SK-N-SH (cell line): Measurements from ENCODE around the gene CIBAR2. TPM values are rescaled to one million over a fixed set of nuclear protein-coding genes. Genes with fewer than 3 reads are reported as not detected.

Source experiments
- CTCF ChIA-PET: fragments of 300-600, 350-600 bp; formaldehyde crosslinking; extraction: SDS; loops from one replicate; lab custom pipeline; 2021; lab: Yijun Ruan, JAX
- POLR2A ChIA-PET: fragments of 350-600 bp; sonication (Branson Sonifier 250); formaldehyde crosslinking; extraction: SDS; loops from one replicate; lab custom pipeline; 2020; ENCODE audit warnings: antibody characterized with exemption, inconsistent platforms; lab: Yijun Ruan, JAX
- DNase-seq: peaks from one replicate; pipeline ENCODE4 v3.0.0; 2012
- H2AFZ ChIP-seq: fragments of 200-600 bp; sonication (generic); 2 replicates; pipeline ENCODE4 v1.8.1; 2016; ENCODE audit warnings: antibody characterized with exemption, mild to moderate bottlenecking, low read depth
- H3F3A ChIP-seq: fragments of 200-600 bp; sonication (generic); replicated peaks from 2 replicates; pipeline ENCODE3; 2016; ENCODE audit warnings: antibody characterized with exemption, mild to moderate bottlenecking; ENCODE audit not compliant: insufficient read depth
- H3K27ac ChIP-seq, 2 experiments: fragments of 200-500 bp in 1 of 2; fragments of 200-600 bp in 1 of 2; sonication (Bioruptor generic) in 1 of 2; sonication (generic), shearing (Covaris generic) in 1 of 2; 2 replicates each; pipeline versions ENCODE4 v1.5.1 to v1.6.1; 2014 to 2016; ENCODE audit warnings: low read depth in 2 of 2, inconsistent platforms in 1 of 2, low read length in 1 of 2, mild to moderate bottlenecking in 1 of 2, mixed read lengths in 1 of 2
- H3K27me3 ChIP-seq: fragments of 200-600 bp; sonication (generic), shearing (Covaris generic); 2 replicates; pipeline ENCODE4 v1.6.1; 2016; ENCODE audit warnings: mixed run types; ENCODE audit not compliant: insufficient read depth
- H3K36me3 ChIP-seq, 2 experiments: fragments of 200-500 bp in 1 of 2; fragments of 200-600 bp in 1 of 2; sonication (Bioruptor generic) in 1 of 2; sonication (generic) in 1 of 2; replicated peaks in 1 of 2; 2 replicates each; pipeline versions ENCODE3 to v1.5.1; 2014 to 2016; ENCODE audit warnings: low read length in 1 of 2, mild to moderate bottlenecking in 1 of 2; ENCODE audit not compliant: insufficient read depth in 2 of 2, control insufficient read depth in 1 of 2
- H3K4me1 ChIP-seq, 2 experiments: fragments of 200-500 bp in 1 of 2; fragments of 200-600 bp in 1 of 2; sonication (Bioruptor generic) in 1 of 2; sonication (generic), shearing (Covaris generic) in 1 of 2; 2 replicates each; pipeline versions ENCODE4 v1.5.1 to v1.6.1; 2014 to 2016; ENCODE audit warnings: low read depth in 1 of 2, low read length in 1 of 2, mixed run types in 1 of 2; ENCODE audit not compliant: insufficient read depth in 2 of 2, control insufficient read depth in 1 of 2
- H3K4me2 ChIP-seq: fragments of 200-600 bp; sonication (generic), shearing (Covaris generic); 2 replicates; pipeline ENCODE4 v1.6.1; 2017; ENCODE audit warnings: mixed run types
- H3K4me3 ChIP-seq, 2 experiments: fragments of 200-500 bp in 1 of 2; fragments of 200-600 bp in 1 of 2; sonication (Bioruptor generic) in 1 of 2; sonication (generic), shearing (Covaris generic) in 1 of 2; 2 replicates each; pipeline versions ENCODE4 v1.5.1 to v1.8.1; 2014 to 2016; ENCODE audit warnings: low read depth in 2 of 2, inconsistent platforms in 1 of 2, low read length in 1 of 2, mild to moderate bottlenecking in 1 of 2, mixed read lengths in 1 of 2, moderate library complexity in 1 of 2
- H3K79me2 ChIP-seq: fragments of 200-600 bp; sonication (generic); 2 replicates; pipeline ENCODE4 v1.8.1; 2017; ENCODE audit warnings: mild to moderate bottlenecking; ENCODE audit not compliant: insufficient read depth
- H3K9ac ChIP-seq: fragments of 200-600 bp; sonication (generic); 2 replicates; pipeline ENCODE4 v1.6.1; 2017; ENCODE audit warnings: mixed run types
- H3K9me2 ChIP-seq: fragments of 200-600 bp; sonication (generic); 2 replicates; pipeline ENCODE4 v1.6.1; 2017; ENCODE audit warnings: mixed run types
- H3K9me3 ChIP-seq: fragments of 200-600 bp; sonication (generic); 2 replicates; pipeline ENCODE4 v1.6.1; 2017; ENCODE audit warnings: mixed run types, mild to moderate bottlenecking, moderate library complexity
- H4K20me1 ChIP-seq: fragments of 200-600 bp; sonication (generic); 2 replicates; pipeline ENCODE4 v1.6.1; 2017; ENCODE audit warnings: mild to moderate bottlenecking, mixed run types; ENCODE audit not compliant: insufficient read depth
- CHD2 ChIP-seq: fragments of 150-350 bp; IDR thresholded peaks from 2 replicates; pipeline ENCODE4 v1.6.1; 2018; ENCODE audit warnings: low read length; ENCODE audit not compliant: partially characterized antibody
- EP300 ChIP-seq, 2 experiments: IDR thresholded peaks; 2 replicates each; pipeline versions ENCODE4 v1.4.0 to v1.6.1; 2012; ENCODE audit warnings: borderline replicate concordance in 1 of 2, low read depth in 1 of 2, low read length in 1 of 2
- FOSL2 ChIP-seq: IDR thresholded peaks from 2 replicates; pipeline ENCODE4 v1.4.0; 2012; ENCODE audit warnings: low read depth, mild to moderate bottlenecking, moderate library complexity, borderline replicate concordance
- FOXM1 ChIP-seq: IDR thresholded peaks from 2 replicates; pipeline ENCODE4 v1.4.0; 2012; ENCODE audit warnings: low read depth, mild to moderate bottlenecking
- GATA2 ChIP-seq: sonication (generic); formaldehyde crosslinking; IDR thresholded peaks from 2 replicates; pipeline ENCODE4 v1.5.0; 2020; ENCODE audit warnings: mild to moderate bottlenecking, missing genetic modification reagents
- JUND ChIP-seq: IDR thresholded peaks from 2 replicates; pipeline ENCODE4 v1.4.0; 2012
- NFIC ChIP-seq: IDR thresholded peaks from 2 replicates; pipeline ENCODE4 v1.4.0; 2012; ENCODE audit warnings: borderline replicate concordance
- POLR2AphosphoS5 ChIP-seq: IDR thresholded peaks from 2 replicates; pipeline ENCODE4 v1.6.1; 2012; ENCODE audit warnings: low read depth, low read length
- RXRA ChIP-seq: IDR thresholded peaks from 2 replicates; pipeline ENCODE4 v1.4.0; 2012; ENCODE audit warnings: low read depth, mild to moderate bottlenecking, borderline replicate concordance
- SMC3 ChIP-seq: IDR thresholded peaks from 2 replicates; pipeline ENCODE4 v1.6.1; 2012; ENCODE audit warnings: low read depth, low read length, improper control_type of control experiment
- TCF12 ChIP-seq: IDR thresholded peaks from 2 replicates; pipeline ENCODE4 v1.4.0; 2012
- TEAD4 ChIP-seq: IDR thresholded peaks from 2 replicates; pipeline ENCODE4 v1.4.0; 2012; ENCODE audit warnings: mild to moderate bottlenecking, borderline replicate concordance; ENCODE audit not compliant: insufficient read depth
- WGBS: methylation state at CpG from one replicate; pipeline ENCODE4 v1.1.6; 2017; ENCODE audit warnings: low lambda C conversion rate; 5-methylcytosine and 5-hydroxymethylcytosine counted together
- polyA plus RNA-seq, 3 experiments: library from polyadenylated mRNA; depleted of rRNA; stranded (reverse); fragments of >200 nt; gene quantifications; 2 replicates each; pipeline ENCODE4 v1.2.3, GENCODE V29; 2012
- TF ChIP-seq, protein P1 (sequence below): fragments of 200-600 bp; sonication (generic); IDR thresholded peaks from 2 replicates; pipeline ENCODE4 v1.6.1; 2017; ENCODE audit warnings: antibody characterized with exemption, mild to moderate bottlenecking, moderate library complexity
- TF ChIP-seq, protein P2 (sequence below): IDR thresholded peaks from 2 replicates; pipeline ENCODE4; 2012

CIBAR2 gene
- polyA plus RNA-seq, 1 of the 3 experiments (the other 2 are of a cell fraction), result 0.15 TPM

GRCh38 chr16:85056211-85056748 is 56.0 kb downstream of the CIBAR2 start:
- Histone ChIP-seq H4K20me1 (no peaks in the 10 kb centered on the region), H3K9me3 (no peaks in the 10 kb centered on the region), H3K27ac (peak overlapping the region in 1 of 2 experiments; percentile 70; a peak in 1 of 4 replicates), H3F3A (peaks cover 14% of the 10 kb centered on the region), H3K4me1 (peaks cover 8 to 10% of the 10 kb centered on the region in 2 experiments; a peak in 2 of 4 replicates), H3K79me2 (no peaks in the 10 kb centered on the region), H3K9ac (no peak overlapping the region), H3K4me2 (peak overlapping the region; percentile 83), H3K9me2 (no peaks in the 10 kb centered on the region)
- ChIA-PET CTCF (interaction anchor here (0.6 to 2.3 kb wide), 5 partner anchors 9 to 604 kb away, joined by 3 to 11 read pairs (median 3); no protein-coding TSS in a partner anchor), POLR2A (no interaction called here)
- peak; percentile 46 for DNase-seq
- no peak for TF ChIP-seq TCF12
- no peak for TF ChIP-seq CHD2
- TF ChIP-seq TEAD4, result no peak
- TF ChIP-seq SMC3, result 0 out of 2 replicates have a peak, but pooled peaks have one; percentile 3
- TF ChIP-seq, protein P1, sequence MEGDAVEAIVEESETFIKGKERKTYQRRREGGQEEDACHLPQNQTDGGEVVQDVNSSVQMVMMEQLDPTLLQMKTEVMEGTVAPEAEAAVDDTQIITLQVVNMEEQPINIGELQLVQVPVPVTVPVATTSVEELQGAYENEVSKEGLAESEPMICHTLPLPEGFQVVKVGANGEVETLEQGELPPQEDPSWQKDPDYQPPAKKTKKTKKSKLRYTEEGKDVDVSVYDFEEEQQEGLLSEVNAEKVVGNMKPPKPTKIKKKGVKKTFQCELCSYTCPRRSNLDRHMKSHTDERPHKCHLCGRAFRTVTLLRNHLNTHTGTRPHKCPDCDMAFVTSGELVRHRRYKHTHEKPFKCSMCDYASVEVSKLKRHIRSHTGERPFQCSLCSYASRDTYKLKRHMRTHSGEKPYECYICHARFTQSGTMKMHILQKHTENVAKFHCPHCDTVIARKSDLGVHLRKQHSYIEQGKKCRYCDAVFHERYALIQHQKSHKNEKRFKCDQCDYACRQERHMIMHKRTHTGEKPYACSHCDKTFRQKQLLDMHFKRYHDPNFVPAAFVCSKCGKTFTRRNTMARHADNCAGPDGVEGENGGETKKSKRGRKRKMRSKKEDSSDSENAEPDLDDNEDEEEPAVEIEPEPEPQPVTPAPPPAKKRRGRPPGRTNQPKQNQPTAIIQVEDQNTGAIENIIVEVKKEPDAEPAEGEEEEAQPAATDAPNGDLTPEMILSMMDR, result peak; percentile 37
- no peak for TF ChIP-seq JUND
- TF ChIP-seq, all 33 proteins: peak for 2
- no peak overlapping the region for H3K4me3 ChIP-seq
- WGBS, result 90% methylated on average over 16 of the region's 16 CpGs
- no peaks in the 10 kb centered on the region for H3K36me3 ChIP-seq
- H3K27me3 ChIP-seq, result no peaks in the 10 kb centered on the region
- H2AFZ ChIP-seq, result no peak overlapping the region

GRCh38 chr16:85055493-85056210 is 56.6 kb downstream of the CIBAR2 start:
- peaks cover 14% of the 10 kb centered on the region for H3F3A ChIP-seq
- H3K9ac ChIP-seq, result peak overlapping the region; percentile 14; the same call in 1 of the 2 replicates
- peak overlapping the region; percentile 60 to 70 for H3K27ac ChIP-seq
- no peaks in the 10 kb centered on the region for H3K9me2 ChIP-seq
- 22% methylated on average over 10 of the region's 14 CpGs for WGBS
- peak overlapping the region; percentile 55 for H2AFZ ChIP-seq
- no peaks in the 10 kb centered on the region for H3K36me3 ChIP-seq
- peak overlapping the region; percentile 83 for H3K4me2 ChIP-seq
- no peaks in the 10 kb centered on the region for H3K27me3 ChIP-seq
- peak overlapping the region; percentile 28 to 63; a peak in 3 of 4 replicates for H3K4me3 ChIP-seq
- no peaks in the 10 kb centered on the region for H3K79me2 ChIP-seq
- TF ChIP-seq NFIC (peak; percentile 59; the same call in 1 of the 2 replicates), JUND (peak; percentile 52; the same call in 1 of the 2 replicates), TCF12 (peak; percentile 71), RXRA (peak; percentile 90; the same call in 1 of the 2 replicates), POLR2AphosphoS5 (no peak), FOSL2 (peak; percentile 38; the same call in 1 of the 2 replicates), EP300 (IDR thresholded peaks at IDR 0.05; ENCODE audit: borderline replicate concordance in 1 of 2, low read depth in 1 of 2, low read length in 1 of 2) (peak in 1 of 2 experiments; percentile 59; a peak in 1 of 4 replicates), GATA2 (CRISPR knock-in tag) (0 out of 2 replicates have a peak, but pooled peaks have one; percentile 35), FOXM1 (no peak)
- TF ChIP-seq, protein P2, sequence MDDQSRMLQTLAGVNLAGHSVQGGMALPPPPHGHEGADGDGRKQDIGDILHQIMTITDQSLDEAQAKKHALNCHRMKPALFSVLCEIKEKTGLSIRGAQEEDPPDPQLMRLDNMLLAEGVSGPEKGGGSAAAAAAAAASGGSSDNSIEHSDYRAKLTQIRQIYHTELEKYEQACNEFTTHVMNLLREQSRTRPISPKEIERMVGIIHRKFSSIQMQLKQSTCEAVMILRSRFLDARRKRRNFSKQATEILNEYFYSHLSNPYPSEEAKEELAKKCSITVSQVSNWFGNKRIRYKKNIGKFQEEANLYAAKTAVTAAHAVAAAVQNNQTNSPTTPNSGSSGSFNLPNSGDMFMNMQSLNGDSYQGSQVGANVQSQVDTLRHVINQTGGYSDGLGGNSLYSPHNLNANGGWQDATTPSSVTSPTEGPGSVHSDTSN, result peak; percentile 95
- peak; percentile 43 for DNase-seq
- H4K20me1 ChIP-seq, result no peaks in the 10 kb centered on the region
- no peaks in the 10 kb centered on the region for H3K9me3 ChIP-seq
- peaks cover 8 to 14% of the 10 kb centered on the region in 2 experiments; a peak in 3 of 4 replicates for H3K4me1 ChIP-seq
- ChIA-PET CTCF (interaction anchor here (0.6 to 2.3 kb wide), 5 partner anchors 10 to 605 kb away, joined by 3 to 11 read pairs (median 3); no protein-coding TSS in a partner anchor), POLR2A (no interaction called here)
